Stimulated activated CD4-positive, alpha-beta T cell treated with anti-CD3 and anti-CD28 coated beads, TNF-alpha, amount 100 ng/mL, for 48 hours (primary cell): ENCODE data around the gene TAB2.

Source experiments
- DNase-seq, 3 donors: peaks; one replicate each; pipeline ENCODE4 v3.0.0-alpha.2; 2020; ENCODE audit warnings: low read depth in 3 of 3

TAB2 gene

DNA sequence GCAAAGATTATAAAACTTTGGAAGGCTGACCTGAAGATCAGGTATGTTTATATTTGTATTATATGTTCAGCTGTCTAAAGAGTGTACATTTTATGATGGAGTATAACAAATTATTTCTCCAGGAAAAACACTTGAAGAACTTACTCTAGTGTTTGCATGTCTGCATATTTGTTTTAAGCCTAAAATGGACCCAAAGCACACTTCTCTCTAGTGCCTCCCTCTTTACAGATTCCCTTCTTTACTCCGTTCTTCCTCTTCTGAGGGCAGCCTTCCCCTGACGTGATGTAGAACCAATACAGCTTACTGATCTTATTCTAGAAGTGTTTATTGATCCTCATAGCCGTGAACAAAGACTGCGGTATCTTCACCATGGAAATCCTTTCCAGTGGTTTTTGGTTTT lies 96.5 kb downstream of the TAB2 start:
- no peak for DNase-seq

- no peak for DNase-seq
Observed at GRCh38 chr6:149414821-149415220, 97.3 kb downstream of the TAB2 start.

GRCh38 chr6:149419696-149420404 lies 102.3 kb downstream of the TAB2 start:
- DNase-seq: no peak

GRCh38 chr6:149421132-149421531 lies 103.6 kb downstream of the TAB2 start:
- no peak for DNase-seq

DNA sequence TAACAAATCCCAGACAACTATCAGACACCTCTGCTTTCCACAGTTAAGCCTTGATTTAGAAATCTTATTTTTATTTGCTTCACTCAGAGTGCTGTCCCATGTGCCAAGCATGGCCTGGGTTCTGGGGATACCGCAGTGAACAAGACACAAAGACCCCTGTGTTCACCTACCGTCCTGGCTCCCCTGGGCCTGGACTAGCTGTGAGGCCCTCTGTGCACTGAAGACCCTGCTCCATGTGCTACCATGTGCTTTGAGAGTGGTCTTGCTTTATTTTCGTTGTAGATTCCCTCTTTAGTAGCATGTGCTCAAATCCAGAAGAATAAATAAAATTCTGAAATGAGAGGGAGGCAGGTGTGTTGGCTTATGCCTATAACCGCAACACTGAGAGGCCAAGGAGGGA lies 105.1 kb downstream of the TAB2 start:
- no peak for DNase-seq

- no peak for DNase-seq
Observed at GRCh38 chr6:149423964-149424440, 106.5 kb downstream of the TAB2 start.

GRCh38 chr6:149425224-149425623 lies 107.7 kb downstream of the TAB2 start:
- no peak for DNase-seq

DNA sequence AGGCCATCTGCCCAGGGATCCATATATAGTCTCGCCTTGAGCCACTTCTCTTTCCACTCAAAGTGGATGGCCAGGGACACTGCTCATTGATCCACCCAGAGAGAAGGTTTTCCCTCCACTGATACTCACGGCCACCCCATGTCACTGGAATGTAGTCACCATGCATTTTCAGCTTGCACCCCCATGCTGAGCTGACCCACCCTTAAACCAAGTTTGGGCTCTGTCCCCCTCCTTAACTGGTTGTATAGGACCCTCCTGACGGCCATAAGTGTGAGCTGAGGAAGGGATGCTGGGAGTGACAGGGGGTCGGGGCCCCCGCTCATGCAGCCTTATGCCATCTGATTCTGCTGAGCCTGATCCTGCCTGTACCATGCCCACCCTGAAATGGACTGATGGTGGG lies 108.2 kb downstream of the TAB2 start:
- DNase-seq: no peak

- no peak for DNase-seq
Observed at GRCh38 chr6:149428606-149429005, 111.1 kb downstream of the TAB2 start.

- no peak for DNase-seq
Observed at GRCh38 chr6:149429427-149430360, 112.2 kb downstream of the TAB2 start.

DNA sequence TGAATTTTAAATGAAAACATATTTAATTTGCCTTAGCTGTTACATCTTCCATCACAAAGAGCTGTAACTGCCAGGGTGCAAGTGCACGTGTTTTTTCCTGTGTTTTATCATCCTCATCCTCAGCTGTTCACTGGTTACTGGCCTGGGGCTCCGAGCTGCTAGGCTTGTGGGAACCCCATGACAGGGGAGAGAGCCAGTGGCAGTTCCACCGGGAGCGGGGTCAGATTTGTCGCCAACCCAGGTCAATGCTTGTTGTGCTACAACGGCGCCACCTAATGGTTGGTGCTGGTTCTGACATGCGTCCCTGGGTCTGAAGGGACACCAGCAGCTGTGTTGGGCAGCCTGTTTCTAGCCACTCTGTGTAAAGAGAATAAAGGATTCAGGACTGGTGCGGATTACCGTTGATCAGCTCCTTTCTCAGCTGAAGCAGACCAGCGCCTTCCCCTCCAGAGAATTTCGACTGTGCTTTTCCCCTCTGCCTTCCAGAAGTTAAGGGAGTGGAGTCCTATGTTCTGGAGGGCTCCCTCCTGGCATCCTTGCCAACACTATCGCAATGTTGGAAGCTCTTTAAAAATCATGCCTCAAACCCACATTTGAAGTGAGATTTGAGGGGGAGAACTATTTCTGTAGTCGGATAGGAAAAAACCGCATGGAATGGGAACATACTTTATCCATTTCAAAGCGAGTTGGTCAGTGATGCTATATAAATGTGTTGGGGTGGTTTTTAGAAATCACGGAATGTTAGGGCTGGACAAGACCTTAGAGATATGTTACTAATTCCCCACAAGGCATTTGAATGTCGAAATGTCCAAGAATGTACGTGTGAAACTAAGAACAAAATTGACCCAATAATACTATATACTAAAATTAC lies 114.6 kb downstream of the TAB2 start:
- DNase-seq: peak; percentile 84 to 96 (median 88)

GRCh38 chr6:149433405-149433804 lies 115.9 kb downstream of the TAB2 start:
- no peak for DNase-seq

DNA sequence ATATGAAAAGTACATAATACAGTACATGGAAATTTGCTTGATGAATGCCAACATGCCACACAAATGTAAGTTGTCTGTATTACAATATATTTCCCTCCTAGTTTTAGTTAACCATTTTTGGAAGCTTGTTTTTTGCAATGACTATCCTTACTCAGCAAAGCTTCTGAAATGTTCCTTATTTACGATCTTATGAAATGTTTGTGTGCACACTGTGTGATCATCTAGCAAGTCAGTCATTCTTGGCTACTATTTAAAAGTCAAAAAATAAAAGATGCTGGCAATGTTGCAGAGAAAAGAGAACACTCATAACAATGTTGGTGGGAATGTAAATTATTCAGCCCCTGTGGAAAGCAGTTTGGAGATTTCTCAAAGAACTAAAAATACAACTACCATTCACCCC lies 116.4 kb downstream of the TAB2 start:
- no peak for DNase-seq

DNA sequence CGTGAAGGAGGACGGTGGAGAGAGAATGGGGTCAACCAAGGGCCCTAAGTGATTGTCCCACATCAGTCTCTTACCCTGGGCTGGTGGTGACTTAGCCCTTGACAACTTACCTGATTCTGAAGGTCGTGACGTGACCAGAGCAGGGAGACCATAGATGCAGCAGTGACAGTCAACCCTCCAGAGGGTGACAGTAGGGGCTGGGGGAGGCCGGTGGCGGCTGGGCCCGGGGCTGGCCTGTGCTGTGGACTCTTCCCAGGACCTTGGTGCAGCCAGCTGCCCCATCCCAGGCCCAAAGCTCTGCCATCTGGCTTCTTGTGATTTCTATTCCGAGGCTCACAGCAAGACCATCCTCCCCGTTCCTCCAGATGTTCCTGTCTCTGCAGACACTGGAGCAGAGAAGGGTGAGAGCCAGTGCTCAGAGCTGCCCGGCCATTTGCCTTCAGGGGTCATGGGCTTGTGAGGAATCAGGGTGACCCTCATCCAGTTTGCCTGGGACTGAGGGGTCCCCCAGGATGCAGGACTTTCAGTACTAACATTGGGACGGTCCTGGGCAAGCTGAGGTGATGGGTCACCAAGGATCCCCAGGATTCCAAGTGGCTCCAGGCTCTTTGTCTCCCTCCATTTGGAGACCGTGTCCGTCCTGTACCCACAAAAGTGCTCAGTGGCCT lies 118.5 kb downstream of the TAB2 start:
- DNase-seq: no peak

GRCh38 chr6:149436647-149437046 lies 119.1 kb downstream of the TAB2 start:
- DNase-seq: no peak

DNA sequence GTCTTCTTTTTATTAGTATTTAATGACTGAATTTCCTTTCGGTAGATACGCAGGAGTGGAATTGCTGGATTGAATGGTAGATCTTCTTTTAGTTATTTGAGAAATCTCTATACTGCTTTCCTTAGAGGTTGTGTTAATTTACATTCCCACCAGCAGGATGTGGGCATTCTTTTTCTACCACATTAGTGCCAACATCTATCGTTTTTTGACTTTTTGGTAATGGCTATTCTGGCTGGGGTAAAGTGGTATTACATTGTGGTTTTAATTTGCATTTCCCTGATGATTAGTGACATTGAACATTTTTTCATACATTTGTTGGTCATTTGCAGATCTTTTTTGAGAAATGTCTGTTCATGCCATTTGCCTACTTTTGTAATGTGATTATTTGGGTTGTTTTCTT lies 119.7 kb downstream of the TAB2 start:
- DNase-seq: no peak

GRCh38 chr6:149438855-149439254 lies 121.3 kb downstream of the TAB2 start:
- no peak for DNase-seq

- DNase-seq: no peak
Observed at GRCh38 chr6:149439626-149440025, 122.1 kb downstream of the TAB2 start.

DNA sequence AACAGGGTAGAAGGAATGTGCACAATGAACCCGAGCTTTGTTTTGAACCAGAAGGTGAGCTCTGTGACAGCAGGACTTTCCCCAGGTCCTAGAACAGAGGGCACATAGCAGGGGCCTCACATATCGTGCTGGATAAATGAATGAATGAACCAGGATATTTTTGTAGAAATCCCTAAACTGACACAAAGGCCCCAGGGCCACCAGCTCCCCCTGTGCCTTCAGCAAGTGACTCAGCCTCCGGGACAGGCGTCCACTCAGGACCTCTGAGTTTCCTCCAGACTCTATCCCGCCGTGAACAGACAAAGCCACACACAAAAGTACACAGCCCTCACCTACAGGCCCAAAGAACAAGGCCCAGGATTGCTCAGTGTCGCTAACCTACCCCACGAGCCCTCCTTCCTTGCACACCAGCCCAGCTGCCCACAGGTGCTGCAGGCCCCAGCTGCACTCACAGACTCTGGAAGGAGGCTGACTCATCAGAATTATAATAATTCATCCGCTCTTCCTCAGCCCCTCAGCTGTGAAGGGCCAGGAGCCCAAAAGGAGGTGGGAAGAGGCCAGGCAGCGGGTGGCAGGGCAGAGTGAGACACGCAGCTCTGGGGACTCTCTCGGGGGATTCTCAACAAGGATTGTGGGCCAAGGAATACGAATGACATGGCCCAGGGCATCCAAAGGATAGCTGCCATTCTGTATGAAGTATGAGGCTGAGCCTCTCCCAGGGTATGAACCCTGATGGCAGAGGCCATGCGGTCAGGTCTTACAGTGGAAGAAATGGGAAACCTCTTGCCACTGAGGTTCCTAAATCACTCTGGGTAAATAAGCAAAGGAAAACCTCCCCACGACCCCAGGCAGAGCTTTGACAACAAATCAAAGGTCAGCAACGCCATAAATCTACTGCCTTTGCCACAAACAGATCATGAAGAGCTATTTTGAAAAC lies 123.5 kb downstream of the TAB2 start:
- DNase-seq: no peak

GRCh38 chr6:149441740-149442139 lies 124.2 kb downstream of the TAB2 start:
- DNase-seq: no peak
